HEK293T (cell line): ENCODE measurements around the gene COL19A1.

ENCODE experiments used
- CTCF ChIA-PET: fragments of 350-600 bp; formaldehyde crosslinking; extraction: SDS; loops from one replicate; lab custom pipeline; 2021; ENCODE audit warnings: antibody characterized with exemption, inconsistent platforms; lab: Yijun Ruan, JAX
- POLR2A ChIA-PET: fragments of 350-600 bp; formaldehyde crosslinking; extraction: SDS; loops from one replicate; lab custom pipeline; 2020; ENCODE audit warnings: antibody characterized with exemption, inconsistent platforms; lab: Yijun Ruan, JAX
- DNase-seq: peaks from one replicate; pipeline ENCODE4 v3.0.0; 2012; ENCODE audit warnings: mixed read lengths; ENCODE audit errors: extremely low spot score
- ARNT ChIP-seq: fragments of 450-650 bp; IDR thresholded peaks from 2 replicates; pipeline ENCODE4 v1.6.1; 2017; ENCODE audit warnings: mild to moderate bottlenecking
- BHLHE40 ChIP-seq: fragments of 450-650 bp; IDR thresholded peaks from 2 replicates; pipeline ENCODE4 v1.6.1; 2016; ENCODE audit warnings: mild to moderate bottlenecking, moderate library complexity, borderline replicate concordance
- CTBP1 ChIP-seq: fragments of 450-650 bp; IDR thresholded peaks from 2 replicates; pipeline ENCODE4 v1.6.1; 2016; ENCODE audit warnings: borderline replicate concordance
- ELF4 ChIP-seq: fragments of 450-650 bp; IDR thresholded peaks from 2 replicates; pipeline ENCODE4 v1.6.1; 2017; ENCODE audit warnings: antibody characterized with exemption
- FOXA1 ChIP-seq: fragments of 450-650 bp; IDR thresholded peaks from 2 replicates; pipeline ENCODE4 v1.6.1; 2016; ENCODE audit warnings: mild to moderate bottlenecking
- FOXK2 ChIP-seq: fragments of 450-650 bp; IDR thresholded peaks from 2 replicates; pipeline ENCODE4 v1.6.1; 2016; ENCODE audit warnings: mild to moderate bottlenecking
- FOXM1 ChIP-seq: fragments of 450-650 bp; IDR thresholded peaks from 2 replicates; pipeline ENCODE4 v1.6.1; 2017; ENCODE audit warnings: mild to moderate bottlenecking, borderline replicate concordance
- HDGF ChIP-seq: fragments of 450-650 bp; IDR thresholded peaks from 2 replicates; pipeline ENCODE4 v1.6.1; 2017; ENCODE audit warnings: antibody characterized with exemption, borderline replicate concordance
- L3MBTL2 ChIP-seq: fragments of 450-650 bp; conservative IDR thresholded peaks from 2 replicates; pipeline ENCODE4 v1.6.1; 2016; ENCODE audit warnings: mild to moderate bottlenecking
- LEF1 ChIP-seq: fragments of 450-650 bp; IDR thresholded peaks from 2 replicates; pipeline ENCODE4 v1.6.1; 2017; ENCODE audit warnings: mild to moderate bottlenecking, borderline replicate concordance
- NFRKB ChIP-seq: fragments of 450-650 bp; IDR thresholded peaks from 2 replicates; pipeline ENCODE4 v1.6.1; 2016; ENCODE audit warnings: mild to moderate bottlenecking, moderate library complexity
- SP1 ChIP-seq: fragments of 450-650 bp; IDR thresholded peaks from 2 replicates; pipeline ENCODE4 v1.6.1; 2017
- SUZ12 ChIP-seq: fragments of 450-650 bp; IDR thresholded peaks from 2 replicates; pipeline ENCODE4 v1.6.1; 2016; ENCODE audit warnings: mild to moderate bottlenecking
- TARDBP ChIP-seq: fragments of 450-650 bp; IDR thresholded peaks from 2 replicates; pipeline ENCODE4 v1.6.1; 2016
- ZNF384 ChIP-seq: fragments of 450-650 bp; IDR thresholded peaks from 2 replicates; pipeline ENCODE4 v1.6.1; 2016
- TF ChIP-seq, protein P1 (sequence below): fragments of 450-650 bp; IDR thresholded peaks from 2 replicates; pipeline ENCODE4 v1.6.1; 2016

COL19A1 gene

DNA sequence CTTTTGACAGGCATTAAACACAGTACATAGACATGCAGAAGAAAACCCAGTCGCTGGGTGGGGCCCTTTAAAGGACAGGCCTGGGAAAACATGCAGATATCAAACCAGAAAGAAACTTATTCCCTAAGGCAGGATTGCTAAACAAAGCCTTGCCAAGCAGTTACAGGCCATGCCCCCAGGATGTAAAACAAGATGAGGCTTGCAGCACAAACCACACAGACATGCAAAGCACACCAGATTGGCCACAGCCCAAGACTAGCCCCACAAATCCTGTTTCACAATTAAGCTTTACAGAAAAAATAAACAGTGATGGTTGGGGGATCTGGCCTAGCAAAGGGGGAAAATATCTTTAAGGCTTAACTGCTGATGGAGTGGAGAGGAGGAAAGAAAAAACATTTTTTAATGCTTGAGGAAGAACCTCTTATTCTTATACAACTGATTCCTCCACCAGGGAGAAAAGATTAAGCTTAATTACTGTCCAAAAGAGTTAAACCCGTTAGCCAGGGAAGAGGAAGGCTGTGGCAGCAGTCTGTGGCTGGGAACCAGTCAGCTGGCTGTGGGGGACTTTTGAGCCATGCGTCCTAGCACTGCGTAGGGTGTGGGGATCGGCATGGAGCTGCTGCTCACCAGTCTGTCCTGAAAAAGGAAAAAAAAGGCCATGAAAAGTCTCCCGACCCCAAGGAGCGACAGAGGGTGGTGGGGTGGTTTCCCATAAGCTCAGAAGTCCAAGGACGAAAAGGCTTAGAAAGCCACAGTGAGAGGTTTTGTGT is 28.4 kb downstream of the COL19A1 start:
- CTCF ChIA-PET: interaction anchor here (1.4 kb wide), 1 partner anchor 98 kb away, joined by 3 read pairs; the partner anchor contains the start of gene LMBRD1
- DNase-seq: no peak
- no peak for TF ChIP-seq LEF1
- no peak for TF ChIP-seq FOXK2
- TF ChIP-seq BHLHE40: no peak
- POLR2A ChIA-PET: no interaction called here

DNA sequence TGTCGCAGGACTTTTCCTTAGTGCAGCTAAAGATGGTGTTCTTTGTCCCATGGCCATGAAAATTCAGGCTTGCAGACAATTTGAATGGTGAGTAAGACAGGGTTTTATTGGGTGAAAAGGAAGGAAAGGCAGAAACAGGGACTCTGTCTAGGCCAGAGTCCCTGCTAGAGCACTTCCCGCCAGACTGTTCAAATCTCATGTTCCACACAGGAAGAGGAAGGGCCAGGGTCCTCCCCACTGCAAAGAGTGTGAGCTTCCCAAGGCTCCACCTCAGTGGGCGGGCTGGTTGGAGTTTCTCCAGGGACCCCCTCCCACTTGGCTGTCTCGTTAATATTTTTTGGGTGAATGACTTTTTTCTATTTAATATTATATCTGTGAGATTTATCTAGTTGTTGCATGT is 29.0 kb downstream of the COL19A1 start:
- TF ChIP-seq ARNT (no peak), CTBP1 (no peak), ELF4 (no peak), FOXM1 (no peak), SUZ12 (no peak), L3MBTL2 (no peak), LEF1 (no peak), FOXK2 (no peak), BHLHE40 (no peak), TARDBP (no peak), FOXA1 (no peak)
- TF ChIP-seq, protein P1, sequence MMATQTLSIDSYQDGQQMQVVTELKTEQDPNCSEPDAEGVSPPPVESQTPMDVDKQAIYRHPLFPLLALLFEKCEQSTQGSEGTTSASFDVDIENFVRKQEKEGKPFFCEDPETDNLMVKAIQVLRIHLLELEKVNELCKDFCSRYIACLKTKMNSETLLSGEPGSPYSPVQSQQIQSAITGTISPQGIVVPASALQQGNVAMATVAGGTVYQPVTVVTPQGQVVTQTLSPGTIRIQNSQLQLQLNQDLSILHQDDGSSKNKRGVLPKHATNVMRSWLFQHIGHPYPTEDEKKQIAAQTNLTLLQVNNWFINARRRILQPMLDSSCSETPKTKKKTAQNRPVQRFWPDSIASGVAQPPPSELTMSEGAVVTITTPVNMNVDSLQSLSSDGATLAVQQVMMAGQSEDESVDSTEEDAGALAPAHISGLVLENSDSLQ: no peak
- CTCF ChIA-PET: interaction anchor here (1.4 kb wide), 1 partner anchor 99 kb away, joined by 3 read pairs; the partner anchor contains the start of gene LMBRD1
- POLR2A ChIA-PET: no interaction called here
- no peak for DNase-seq

DNA sequence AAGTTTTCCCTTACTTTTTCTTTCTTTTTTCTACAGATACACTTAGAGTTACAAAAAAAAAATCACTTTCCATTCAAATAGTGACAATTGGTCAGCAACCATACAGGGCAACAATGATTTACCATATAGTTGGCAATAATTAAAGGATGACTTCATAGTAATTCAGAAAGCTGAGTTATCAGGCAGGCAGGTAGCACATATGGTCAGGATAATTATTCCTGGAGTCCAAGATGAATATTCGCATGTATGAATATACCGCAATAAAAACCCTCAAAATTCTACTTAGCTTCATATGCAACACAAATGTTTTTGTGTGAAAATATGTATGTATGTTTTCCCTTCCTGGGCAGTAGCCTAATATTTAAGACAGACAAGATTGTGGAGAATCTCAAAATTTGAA is 34.5 kb downstream of the COL19A1 start:
- CTCF ChIA-PET: no interaction called here
- TF ChIP-seq CTBP1 (no peak), SP1 (no peak)
- DNase-seq: no peak
- POLR2A ChIA-PET: no interaction called here

DNA sequence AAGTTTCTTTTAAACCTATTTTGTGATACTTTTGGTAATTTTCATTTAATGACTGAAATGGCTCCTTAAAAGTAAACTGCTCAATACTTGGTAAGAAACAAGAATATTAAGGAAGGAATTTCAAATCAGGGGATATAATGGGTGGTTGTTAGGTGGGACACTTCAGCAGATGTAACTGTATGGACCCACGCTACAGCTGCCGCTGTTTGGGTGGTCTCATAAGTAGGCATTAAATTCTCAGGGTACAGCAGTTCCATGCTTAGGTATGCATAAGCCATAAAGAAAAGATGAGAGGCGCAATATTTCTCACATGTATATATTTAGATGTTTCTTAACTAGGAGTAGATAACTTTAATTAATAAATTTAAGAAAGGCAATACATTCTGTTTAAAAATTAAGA is 35.0 kb downstream of the COL19A1 start:
- TF ChIP-seq CTBP1: no peak
- no peak for DNase-seq
- ChIA-PET POLR2A (no interaction called here), CTCF (no interaction called here)

DNA sequence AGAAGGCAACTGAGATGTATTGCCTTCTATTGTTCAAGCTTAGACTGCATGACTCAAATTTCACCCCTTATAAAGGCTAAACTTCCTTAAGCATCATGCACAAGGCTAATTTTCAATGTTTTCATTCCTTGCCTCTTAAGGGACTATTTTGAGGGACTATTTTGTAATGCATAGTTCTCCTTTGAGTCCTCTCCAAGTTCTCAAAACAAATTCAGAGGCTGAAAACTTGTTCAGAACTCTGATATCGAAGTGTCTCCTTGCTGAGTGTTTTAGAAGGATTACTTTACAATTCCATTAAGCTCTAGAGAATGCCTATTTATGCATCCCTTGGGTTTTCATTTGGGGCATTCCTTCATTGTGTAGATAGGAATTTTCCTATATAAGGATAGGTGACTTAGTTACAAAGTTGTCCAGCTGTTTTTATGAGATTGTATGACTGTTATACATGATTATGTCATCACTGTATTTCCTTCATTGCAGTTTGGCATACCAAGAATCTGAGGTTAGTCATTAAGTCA is 41.7 kb downstream of the COL19A1 start:
- no peak for TF ChIP-seq ELF4
- no peak for TF ChIP-seq LEF1
- no peak for TF ChIP-seq FOXK2
- no peak for TF ChIP-seq ARNT
- TF ChIP-seq FOXA1: no peak
- TF ChIP-seq FOXM1: no peak
- TF ChIP-seq, protein P1: no peak
- TF ChIP-seq SP1: no peak
- TF ChIP-seq HDGF: no peak
- TF ChIP-seq NFRKB: no peak
- TF ChIP-seq TARDBP: no peak
- TF ChIP-seq CTBP1: no peak
- no peak for TF ChIP-seq L3MBTL2
- TF ChIP-seq ZNF384: no peak
- no peak for TF ChIP-seq BHLHE40
- no peak for TF ChIP-seq SUZ12
- ChIA-PET POLR2A (no interaction called here), CTCF (interaction anchor here (0.8 kb wide), 1 partner anchor 15 kb away, joined by 3 read pairs; no protein-coding TSS in a partner anchor)
- no peak for DNase-seq

DNA sequence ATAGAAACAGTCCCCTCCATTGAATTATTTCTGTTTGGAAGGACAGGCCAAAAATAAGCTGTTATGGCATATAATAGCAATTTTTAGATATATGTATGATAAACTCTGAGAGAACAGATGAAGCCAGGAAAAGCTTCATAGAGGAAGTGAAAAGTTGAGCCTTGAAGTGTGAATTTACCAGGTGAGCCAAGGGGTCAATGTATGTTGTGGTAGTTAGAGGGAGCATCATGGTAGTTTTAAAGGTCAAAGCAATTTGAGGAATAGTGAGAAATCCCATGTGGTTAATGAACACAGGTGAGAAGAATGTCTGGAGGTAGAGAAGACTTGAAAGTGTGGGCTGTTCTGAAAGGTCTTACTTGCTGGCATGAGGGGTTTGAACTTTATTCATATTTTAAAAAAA is 47.0 kb downstream of the COL19A1 start:
- TF ChIP-seq FOXK2 (no peak), BHLHE40 (no peak), ZNF384 (no peak), ELF4 (no peak), NFRKB (no peak), CTBP1 (no peak), LEF1 (no peak), FOXA1 (no peak), ARNT (no peak), SP1 (no peak), FOXM1 (no peak), TARDBP (no peak), L3MBTL2 (no peak), HDGF (no peak), SUZ12 (no peak)
- TF ChIP-seq, protein P1: no peak
- CTCF ChIA-PET: interaction anchor here (0.7 kb wide), 1 partner anchor 8 kb away, joined by 3 read pairs; no protein-coding TSS in a partner anchor
- no peak for DNase-seq
- POLR2A ChIA-PET: no interaction called here
